Skeletal muscle satellite cell (primary cell): Measurements from ENCODE around the gene CLEC2L.
"Not testable (repeated sequence)": the region's sequence is repeated elsewhere in the genome, so short reads cannot be mapped to it uniquely, and the experiment has no call there.

Experiments used
- H3K27me3 ChIP-seq: 2 replicates; pipeline ENCODE4 v1.7.0; 2013; ENCODE audit warnings: low read length; ENCODE audit not compliant: control insufficient read depth, insufficient read depth
- H3K36me3 ChIP-seq: 2 replicates; pipeline ENCODE4 v1.7.0; 2013; ENCODE audit warnings: mild to moderate bottlenecking, control low read depth, low read length; ENCODE audit not compliant: insufficient read depth
- H3K4me1 ChIP-seq: 2 replicates; pipeline ENCODE4 v1.7.0; 2013; ENCODE audit warnings: low read length; ENCODE audit not compliant: control insufficient read depth, insufficient read depth
- H3K4me2 ChIP-seq: 2 replicates; pipeline ENCODE4 v1.7.0; 2013; ENCODE audit warnings: mild to moderate bottlenecking, low read length
- H3K4me3 ChIP-seq: 2 replicates; pipeline ENCODE4 v1.7.0; 2013; ENCODE audit warnings: low read length
- H3K9ac ChIP-seq: 2 replicates; pipeline ENCODE4 v1.7.0; 2013; ENCODE audit warnings: mild to moderate bottlenecking, low read depth, low read length, moderate library complexity
- H3K9me3 ChIP-seq: replicated peaks from 2 replicates; pipeline ENCODE4 v1.7.0; 2013; ENCODE audit warnings: mild to moderate bottlenecking, control low read depth, low read length

Gene CLEC2L

DNA sequence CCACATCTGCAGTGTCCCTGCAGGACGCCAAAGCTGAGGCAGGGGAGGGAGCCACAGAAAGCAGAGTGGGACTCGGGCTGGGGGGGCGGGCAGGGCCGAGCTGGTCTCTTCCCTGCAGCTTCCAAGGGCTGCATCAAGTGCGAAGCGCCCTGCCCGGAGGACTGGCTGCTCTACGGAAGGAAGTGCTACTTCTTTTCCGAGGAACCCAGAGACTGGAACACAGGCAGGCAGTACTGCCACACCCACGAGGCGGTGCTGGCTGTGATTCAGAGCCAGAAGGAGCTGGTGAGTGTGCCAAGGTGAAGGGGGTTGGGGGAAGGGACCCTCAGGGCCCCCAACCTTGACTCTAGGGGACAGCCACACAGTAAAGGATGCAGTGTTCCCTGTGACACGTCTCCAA is 16.7 kb downstream of the CLEC2L start:
- peaks cover 72% of the 10 kb centered on the region for H3K27me3 ChIP-seq
- H3K4me2 ChIP-seq, result no peak overlapping the region
- no peak overlapping the region for H3K9ac ChIP-seq
- no peak overlapping the region for H3K4me3 ChIP-seq
- no peaks in the 10 kb centered on the region for H3K4me1 ChIP-seq
- H3K9me3 ChIP-seq, result no peaks in the 10 kb centered on the region
- H3K36me3 ChIP-seq, result no peaks in the 10 kb centered on the region

DNA sequence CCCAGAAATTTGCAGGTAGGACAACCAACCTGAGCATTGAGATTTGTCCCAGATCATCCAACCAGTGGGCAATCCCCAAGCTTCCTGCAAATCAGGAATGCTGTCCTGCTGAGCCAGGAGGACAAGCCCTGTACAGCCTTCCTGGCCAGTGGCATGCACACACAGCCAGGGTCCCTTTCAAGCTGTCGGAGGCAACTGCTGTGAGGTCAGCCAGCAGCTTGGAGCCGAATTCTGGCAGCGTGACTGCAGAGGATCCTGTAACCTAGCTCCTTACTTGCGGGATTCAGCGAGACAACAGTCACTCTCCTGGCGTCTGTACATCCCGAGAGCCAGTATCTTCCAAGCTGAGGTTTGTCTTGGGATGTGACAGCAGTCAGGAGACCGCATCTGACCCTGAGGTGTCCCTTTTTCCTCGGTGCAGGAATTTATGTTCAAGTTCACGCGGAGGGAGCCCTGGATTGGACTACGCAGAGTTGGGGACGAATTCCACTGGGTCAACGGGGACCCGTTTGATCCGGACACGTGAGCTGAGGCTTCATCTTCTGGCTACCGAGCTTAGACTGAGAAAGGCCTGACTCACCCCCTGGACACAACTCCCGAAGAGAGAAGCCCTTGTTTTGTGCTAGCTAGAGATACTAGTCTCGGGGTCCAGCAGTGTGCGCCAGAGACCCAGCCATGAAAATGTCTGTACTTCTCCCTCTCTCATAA is 18.3 kb downstream of the CLEC2L start:
- no peak overlapping the region for H3K4me3 ChIP-seq
- no peaks in the 10 kb centered on the region for H3K36me3 ChIP-seq
- no peaks in the 10 kb centered on the region for H3K9me3 ChIP-seq
- H3K4me2 ChIP-seq, result no peak overlapping the region
- H3K4me1 ChIP-seq, result no peaks in the 10 kb centered on the region
- H3K27me3 ChIP-seq, result peaks cover 70% of the 10 kb centered on the region
- H3K9ac ChIP-seq, result no peak overlapping the region

GRCh38 chr7:139542308-139543151 is 19.0 kb downstream of the CLEC2L start:
- Histone ChIP-seq H3K9me3 (no peaks in the 10 kb centered on the region), H3K27me3 (peaks cover 65% of the 10 kb centered on the region), H3K9ac (no peak overlapping the region), H3K4me2 (no peak overlapping the region), H3K4me3 (no peak overlapping the region), H3K36me3 (no peaks in the 10 kb centered on the region), H3K4me1 (no peaks in the 10 kb centered on the region)

DNA sequence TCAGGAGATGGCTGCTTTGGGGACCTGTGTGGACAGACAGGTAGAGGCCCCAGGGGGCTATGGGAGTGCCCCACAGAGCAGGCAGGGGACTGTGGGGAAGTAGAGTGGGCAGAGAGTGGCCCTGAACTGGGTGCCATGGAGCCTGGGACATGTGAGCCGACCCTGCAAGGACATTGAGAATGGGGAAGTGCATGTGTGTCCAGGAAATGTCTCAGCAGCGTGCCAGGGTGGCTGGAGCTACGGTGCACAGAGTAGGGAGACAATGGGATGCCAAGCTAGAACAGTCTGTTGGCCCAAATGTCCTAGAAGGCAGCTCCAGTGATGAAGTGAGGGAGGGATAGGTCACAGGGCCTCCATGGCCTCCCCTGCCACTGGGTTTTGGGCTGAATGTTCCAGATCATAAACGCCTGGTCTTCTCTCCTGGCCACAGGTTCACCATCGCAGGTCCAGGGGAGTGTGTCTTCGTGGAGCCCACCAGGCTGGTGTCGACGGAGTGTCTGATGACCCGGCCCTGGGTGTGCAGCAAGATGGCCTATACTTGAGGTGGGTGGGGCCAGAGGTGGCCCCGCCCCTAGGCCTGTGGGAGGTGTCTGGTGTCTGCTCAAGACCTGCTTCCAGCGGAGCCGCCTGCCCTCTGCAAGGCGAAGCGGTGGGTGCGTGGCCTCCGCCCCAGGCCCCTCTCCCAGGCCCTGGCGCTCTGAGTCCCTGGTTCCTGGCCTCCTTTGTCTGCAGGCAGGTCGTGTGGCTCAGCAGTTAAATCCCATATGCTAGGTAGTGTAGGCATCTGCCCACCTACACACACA is 20.5 kb downstream of the CLEC2L start:
- Histone ChIP-seq H3K4me2 (no peak overlapping the region), H3K9ac (no peak overlapping the region), H3K27me3 (peaks cover 61% of the 10 kb centered on the region), H3K4me1 (no peaks in the 10 kb centered on the region), H3K4me3 (no peak overlapping the region), H3K9me3 (no peaks in the 10 kb centered on the region), H3K36me3 (no peaks in the 10 kb centered on the region)

DNA sequence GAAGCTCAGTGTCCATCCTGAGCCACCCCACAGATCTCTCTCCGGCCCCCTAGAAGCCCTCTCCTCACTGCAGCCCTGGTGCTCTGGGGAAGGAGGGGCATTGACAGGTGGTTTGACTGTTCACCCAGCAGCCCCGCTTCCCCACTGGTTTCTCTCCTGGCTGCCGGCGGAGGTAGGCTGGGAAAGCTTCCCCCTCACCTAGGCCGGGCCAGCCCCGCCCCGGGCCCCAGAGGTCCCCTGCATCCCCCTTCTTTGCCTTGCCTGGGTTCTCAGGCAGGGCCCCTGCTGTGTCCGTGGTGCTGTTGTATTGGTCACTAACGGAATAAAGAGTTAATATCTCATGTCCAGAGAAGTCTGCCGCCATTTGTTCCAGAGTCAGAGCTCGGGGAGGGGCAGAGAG is 21.2 kb downstream of the CLEC2L start:
- H3K9me3 ChIP-seq, result no peaks in the 10 kb centered on the region
- H3K36me3 ChIP-seq, result no peaks in the 10 kb centered on the region
- H3K27me3 ChIP-seq, result peaks cover 56% of the 10 kb centered on the region
- no peak overlapping the region for H3K4me3 ChIP-seq
- H3K4me1 ChIP-seq, result no peaks in the 10 kb centered on the region
- no peak overlapping the region for H3K4me2 ChIP-seq
- H3K9ac ChIP-seq, result no peak overlapping the region

DNA sequence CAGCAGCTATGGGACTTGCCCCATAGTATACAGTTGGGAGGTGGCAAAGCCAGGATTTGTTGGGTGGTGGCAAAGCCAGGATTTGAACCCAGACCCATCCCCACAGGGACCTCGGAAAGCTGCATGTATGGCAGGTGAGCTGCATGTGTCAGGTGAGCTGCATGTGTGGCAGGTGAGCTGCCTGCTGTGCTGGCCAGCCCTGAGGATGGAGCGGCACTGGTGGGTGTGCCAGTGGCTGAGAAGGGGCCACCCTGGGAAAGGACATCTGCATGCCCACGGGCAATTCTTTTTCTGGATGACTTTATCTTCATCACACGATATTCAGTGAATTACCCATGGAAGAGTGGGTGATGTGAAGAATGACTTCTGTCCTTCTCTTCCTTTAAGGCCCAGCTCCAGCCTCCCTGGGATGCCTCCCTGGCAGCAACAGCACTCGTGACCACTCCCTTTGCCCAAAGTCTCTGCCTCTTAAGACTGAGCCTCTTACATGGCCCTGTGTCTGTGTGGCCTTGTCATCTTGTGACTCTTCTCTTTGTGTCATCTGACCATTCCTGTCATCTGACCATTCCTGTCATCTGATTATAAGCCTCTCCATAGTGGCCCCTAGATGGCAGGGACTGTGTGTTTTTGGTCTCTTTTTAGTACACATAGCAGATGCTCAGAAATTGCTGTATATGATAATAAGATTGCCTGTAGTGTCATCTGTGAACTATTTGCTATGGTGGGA is 25.0 kb downstream of the CLEC2L start:
- H3K4me1 ChIP-seq, result no peaks in the 10 kb centered on the region
- H3K4me2 ChIP-seq, result no peak overlapping the region
- no peak overlapping the region for H3K9ac ChIP-seq
- H3K27me3 ChIP-seq, result peaks cover 21% of the 10 kb centered on the region
- no peak overlapping the region for H3K4me3 ChIP-seq
- H3K36me3 ChIP-seq, result no peaks in the 10 kb centered on the region
- H3K9me3 ChIP-seq, result no peaks in the 10 kb centered on the region

DNA sequence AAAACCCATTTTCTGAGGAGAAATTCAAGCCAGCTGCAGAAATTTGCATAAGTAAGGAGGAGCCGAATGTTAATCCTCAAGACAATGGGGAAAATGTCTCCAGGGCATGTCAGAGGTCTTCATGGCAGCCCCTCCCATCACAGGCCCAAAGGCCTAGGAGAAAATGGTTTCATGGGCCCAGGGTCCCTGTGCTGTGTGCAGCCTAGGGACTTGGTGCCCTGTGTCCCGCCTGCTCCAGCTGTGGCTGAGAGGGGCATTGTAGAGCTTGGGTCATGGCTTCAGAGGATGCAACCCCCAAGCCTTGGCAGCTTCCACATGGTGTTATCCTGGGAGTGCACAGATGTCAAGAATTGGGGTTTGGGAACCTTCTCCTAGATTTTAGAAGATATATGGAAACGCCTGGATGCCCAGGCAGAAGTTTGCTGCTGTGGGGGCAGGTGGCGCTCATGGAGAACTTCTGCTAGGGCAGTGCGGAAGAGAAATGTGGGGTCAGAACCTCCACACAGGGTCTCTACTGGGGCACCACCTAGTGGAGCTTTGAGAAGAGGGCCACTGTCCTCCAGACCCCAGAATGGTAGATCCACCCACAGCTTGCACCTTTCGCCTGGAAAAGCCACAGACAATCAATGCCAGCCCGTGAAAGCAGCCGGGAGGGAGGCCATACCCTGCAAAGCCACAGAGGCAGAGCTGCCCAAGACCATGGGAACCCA is 30.7 kb downstream of the CLEC2L start:
- H3K9ac ChIP-seq, H3K4me3 ChIP-seq, H3K4me1 ChIP-seq, H3K9me3 ChIP-seq, H3K36me3 ChIP-seq, H3K27me3 ChIP-seq, H3K4me2 ChIP-seq: not testable (repeated sequence)

- H3K27me3 ChIP-seq, result peaks cover 5% of the 10 kb centered on the region
- H3K4me2 ChIP-seq, result no peak overlapping the region
- peaks cover 10% of the 10 kb centered on the region for H3K36me3 ChIP-seq
- H3K9me3 ChIP-seq, result no peaks in the 10 kb centered on the region
- no peaks in the 10 kb centered on the region for H3K4me1 ChIP-seq
- H3K9ac ChIP-seq, result no peak overlapping the region
- no peak overlapping the region for H3K4me3 ChIP-seq
Observed at GRCh38 chr7:139557857-139558581, 34.5 kb downstream of the CLEC2L start.

DNA sequence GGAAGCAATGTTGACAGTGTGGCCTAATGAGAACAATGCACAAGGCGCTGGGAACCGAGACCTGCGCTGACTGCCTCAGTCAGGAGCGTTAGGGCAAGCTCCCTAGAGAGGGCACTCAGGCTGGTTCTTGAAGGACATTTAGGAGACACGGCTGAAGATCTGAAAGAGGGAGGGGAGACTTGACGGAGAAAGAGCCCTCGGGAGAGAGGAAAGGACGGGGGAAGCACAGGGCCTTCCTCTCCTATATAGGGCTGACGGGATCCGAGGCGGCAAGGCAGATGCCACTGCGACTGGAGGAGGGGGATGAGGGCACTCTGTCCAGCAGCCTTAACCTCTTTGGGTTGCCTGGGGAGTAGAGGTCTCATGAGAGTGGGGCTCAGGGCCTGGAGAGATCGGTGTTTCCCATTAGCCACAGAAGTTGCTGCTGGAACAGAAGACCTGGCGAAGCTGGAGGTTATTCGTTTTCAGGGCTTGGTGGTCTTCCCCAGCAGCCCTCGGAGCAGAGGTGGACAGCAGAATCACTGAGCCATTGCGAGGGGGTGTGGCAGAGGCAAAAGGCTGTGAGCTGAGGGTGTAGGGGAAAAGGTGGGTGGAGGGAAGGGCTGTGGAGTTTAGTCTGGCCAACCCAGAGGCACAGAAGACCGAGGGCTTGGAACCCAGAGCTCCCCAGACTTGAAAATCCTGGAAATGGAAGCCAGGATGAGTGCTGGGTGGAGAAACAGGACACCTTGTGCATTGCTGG is 36.0 kb downstream of the CLEC2L start:
- Histone ChIP-seq H3K4me3 (no peak overlapping the region), H3K36me3 (peaks cover 26% of the 10 kb centered on the region), H3K9me3 (no peaks in the 10 kb centered on the region), H3K4me2 (no peak overlapping the region), H3K9ac (no peak overlapping the region), H3K27me3 (peaks cover 5% of the 10 kb centered on the region), H3K4me1 (no peaks in the 10 kb centered on the region)

DNA sequence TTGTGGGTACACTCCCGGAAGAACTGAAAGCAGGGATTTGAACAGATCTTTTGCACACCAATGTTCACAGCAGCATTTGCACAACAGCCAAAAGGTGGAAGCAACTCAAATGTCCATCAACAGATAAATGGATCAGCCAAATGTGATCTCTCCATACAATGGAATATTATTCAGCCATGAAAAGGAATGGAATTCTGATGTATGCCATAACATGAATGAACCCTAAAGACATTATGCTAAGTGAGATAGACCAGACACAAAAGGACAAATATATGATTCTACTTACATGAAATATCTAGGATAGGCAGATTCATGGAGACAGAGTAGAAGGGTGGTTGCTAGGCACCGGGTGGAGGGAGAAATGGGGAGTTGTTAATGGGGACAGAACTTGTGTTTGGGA is 36.7 kb downstream of the CLEC2L start:
- no peak overlapping the region for H3K4me2 ChIP-seq
- H3K4me3 ChIP-seq, result no peak overlapping the region
- peaks cover 5% of the 10 kb centered on the region for H3K27me3 ChIP-seq
- H3K9ac ChIP-seq, result no peak overlapping the region
- H3K36me3 ChIP-seq, result peaks cover 32% of the 10 kb centered on the region
- no peaks in the 10 kb centered on the region for H3K9me3 ChIP-seq
- no peaks in the 10 kb centered on the region for H3K4me1 ChIP-seq
